Inflammatory macrophage treated with lipopolysaccharide for 1 hour (primary cell): Measurements from ENCODE around the gene ZNF469.

Experiments
- DNase-seq, 2 donors: peaks; one replicate each; pipeline ENCODE4 v3.0.0-alpha.2; 2020 to 2022

ZNF469 gene

DNA sequence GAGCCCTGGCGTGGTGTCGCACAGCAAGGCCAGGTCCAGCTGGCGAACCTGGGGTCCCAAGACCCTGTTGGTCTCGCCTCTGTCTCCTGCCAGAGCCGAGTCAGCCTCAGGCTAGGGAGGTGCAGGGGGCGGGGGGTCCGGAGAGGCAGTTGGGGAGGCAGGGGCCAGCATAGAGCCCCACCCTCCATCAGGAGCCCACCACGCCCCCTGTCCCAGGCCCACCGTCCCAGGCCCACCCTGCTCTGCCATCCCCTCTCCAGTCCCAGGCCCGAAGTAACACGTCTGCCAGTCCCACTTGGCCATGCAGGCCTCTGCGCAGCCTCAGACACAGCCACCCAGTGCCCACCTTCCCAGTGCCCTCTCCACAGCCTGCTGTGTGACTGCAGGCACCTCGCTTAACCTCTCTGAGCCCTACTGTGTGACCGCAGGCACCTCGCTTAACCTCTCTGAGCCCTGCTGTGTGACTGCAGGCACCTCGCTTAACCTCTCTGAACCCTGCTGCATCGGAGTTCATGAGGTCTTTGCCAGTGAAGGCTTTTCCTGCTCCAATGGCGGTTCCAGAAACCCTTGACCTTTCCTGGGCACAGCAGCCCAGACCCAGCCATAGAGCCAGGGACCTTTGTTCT, 29.3 kb downstream of the ZNF469 start:
- DNase-seq: no peak

DNA sequence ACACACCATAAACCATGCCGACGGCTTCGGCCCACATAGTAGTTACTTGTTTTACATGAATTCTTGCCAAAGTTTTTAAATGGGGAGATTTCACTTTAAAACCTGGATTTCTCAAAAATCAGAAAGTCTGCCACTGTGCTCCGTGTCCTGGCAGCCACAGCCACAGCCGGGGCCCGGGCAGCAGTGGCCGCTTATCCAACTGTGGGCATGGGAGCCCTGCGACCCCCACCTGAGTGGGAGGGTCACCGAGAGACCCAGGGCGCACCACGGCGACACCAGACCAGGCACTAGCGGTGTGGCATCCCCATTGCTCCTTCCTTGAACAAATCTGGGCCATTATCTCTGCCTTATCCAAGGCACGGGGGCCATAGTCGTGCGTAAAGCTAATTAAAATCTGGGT, 30.0 kb downstream of the ZNF469 start:
- no peak for DNase-seq

DNA sequence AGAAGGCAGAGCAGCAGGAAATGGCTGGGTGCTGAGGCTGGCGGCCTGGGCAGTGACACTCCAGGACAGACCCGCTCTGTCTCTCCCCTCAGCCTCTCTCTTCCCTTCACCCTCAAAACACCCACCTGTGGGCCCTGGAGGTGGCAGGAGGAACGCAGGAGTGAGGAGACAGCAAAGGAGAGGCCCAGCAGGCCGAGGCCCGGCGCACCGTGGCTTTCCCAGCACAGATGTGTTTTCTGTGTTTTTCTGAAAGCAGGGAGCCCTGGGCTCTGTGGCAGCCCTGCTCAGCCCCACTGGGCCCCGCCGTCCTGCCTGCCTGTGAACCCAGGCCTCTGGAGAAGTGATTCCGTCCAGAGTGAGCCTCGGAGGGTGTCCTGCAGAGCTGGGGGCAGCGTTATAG, 30.5 kb downstream of the ZNF469 start:
- DNase-seq: no peak

DNA sequence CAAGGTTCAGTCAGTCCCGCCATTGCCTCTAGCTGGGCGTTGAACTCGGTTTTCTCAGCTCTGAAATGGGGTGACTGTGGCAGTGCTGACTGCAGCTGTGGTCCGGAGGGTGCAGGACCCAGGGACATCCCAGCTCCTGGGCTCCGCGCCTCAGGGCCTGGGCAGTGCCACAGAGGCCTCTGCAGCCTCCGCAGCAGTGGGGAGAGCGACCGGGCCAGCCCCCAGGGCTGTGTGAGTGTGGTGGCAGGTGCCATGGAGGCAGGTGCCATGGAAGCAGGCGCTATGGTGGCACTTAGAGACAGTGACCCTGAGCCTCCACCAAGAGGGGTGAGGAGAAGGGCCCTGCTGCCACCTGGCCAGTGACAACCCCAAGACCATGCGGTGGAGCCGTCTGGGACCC, 30.9 kb downstream of the ZNF469 start:
- DNase-seq: no peak

DNA sequence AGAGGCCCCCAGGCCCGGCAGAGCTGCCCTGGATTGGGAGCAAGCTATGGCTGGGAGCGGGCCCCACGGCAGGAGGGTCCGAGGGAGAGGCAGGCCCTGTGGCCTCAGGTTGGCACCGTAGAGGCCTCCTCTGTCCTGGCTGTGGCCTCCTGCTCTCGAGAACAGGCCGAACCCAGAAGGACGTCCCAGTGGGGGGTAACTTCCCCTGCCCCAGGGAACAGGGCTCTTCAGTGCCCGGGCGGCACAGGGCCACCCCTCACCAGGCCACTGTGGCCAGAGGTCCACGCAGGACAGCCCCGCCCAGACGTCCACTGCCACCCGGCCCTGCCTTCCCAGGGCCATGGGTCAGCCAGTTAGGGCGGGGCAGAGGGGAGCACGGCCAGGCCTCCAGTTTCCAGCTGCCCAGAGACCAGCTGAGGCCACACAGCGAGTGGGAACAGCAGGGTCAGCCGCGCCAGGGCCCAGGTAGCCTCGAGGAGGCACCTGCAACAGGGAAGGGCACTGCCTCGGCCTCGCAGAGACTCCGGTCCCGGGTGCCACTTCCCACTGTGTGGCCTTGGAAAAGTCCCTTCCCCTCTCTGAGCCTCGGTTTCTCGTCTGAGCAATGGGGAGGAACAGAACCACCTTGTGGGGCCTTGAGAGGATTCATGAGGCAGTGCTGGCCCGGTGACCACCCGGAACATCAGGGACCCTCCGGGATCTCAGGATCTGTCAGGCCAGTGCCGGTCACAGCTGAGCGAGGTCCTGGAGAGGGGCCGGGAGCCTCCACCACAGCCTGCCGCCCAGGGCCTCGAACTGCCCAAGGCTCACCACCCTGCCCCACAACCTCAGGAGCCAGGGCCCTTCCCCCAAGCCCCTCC, 32.0 kb downstream of the ZNF469 start:
- no peak for DNase-seq

DNA sequence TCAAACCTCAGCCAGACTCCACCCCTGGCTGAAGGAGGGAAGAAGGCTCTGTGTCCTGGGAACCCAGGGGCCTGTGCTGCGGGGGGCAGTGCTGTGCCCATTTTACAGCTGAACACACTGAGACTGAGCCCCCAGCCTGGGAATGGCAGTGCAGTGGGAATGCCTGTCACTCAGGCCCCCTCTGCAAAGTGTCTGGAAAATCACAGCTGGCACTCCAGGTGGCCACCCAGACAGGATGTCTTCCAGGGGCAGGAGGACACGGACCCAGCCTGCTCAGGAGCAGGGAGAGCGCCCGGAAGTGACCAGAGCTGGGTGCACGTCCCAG, 32.6 kb downstream of the ZNF469 start:
- no peak for DNase-seq

DNA sequence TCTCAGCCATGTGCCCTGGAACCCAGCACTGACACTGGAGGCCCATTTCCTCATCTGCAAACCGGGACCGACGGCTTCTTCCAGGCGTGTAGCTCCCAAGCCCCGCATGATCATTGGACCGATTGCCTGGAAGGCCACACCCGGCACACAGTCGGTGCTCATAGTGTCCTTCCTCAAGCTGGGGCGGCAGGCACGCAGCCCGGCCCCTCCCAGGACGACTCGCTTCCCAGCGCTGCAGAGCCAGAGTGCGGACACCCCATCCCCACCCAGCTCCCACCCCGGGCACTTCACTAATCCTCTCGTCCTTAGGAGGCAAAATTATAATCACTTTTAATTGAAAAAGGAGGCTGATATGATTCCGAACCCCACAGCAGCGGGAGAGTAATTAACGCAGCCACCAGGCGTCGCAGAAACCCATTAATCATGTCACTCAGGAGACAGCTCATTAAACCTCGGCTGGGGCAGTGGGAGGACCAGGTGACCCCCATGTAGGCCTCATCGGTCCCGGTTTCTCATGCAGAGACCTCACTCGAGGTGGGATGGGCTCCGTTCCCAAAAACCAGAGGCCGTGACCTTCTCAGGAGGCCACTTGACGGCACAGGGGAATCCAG, 33.1 kb downstream of the ZNF469 start:
- DNase-seq: no peak

DNA sequence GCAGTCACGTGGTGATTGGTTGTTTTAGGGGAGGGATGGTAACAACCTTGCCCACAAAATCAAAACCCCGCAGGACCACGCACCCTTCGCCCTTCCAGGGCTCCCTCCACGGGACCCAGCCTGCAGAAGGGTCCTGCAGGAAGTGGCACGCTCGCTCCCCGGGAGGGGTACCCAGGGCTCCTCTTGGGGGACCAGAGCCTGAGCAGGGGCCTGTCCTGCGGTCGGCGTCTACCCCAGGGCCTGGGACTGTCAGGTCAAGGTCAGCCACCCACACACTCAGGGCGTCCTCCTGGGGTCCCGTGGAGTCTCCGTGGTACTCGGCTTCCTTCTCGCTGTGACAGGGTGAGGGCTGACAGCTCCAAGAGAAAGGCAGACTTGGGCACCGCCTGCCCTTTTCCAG, 33.9 kb downstream of the ZNF469 start:
- DNase-seq: no peak

DNA sequence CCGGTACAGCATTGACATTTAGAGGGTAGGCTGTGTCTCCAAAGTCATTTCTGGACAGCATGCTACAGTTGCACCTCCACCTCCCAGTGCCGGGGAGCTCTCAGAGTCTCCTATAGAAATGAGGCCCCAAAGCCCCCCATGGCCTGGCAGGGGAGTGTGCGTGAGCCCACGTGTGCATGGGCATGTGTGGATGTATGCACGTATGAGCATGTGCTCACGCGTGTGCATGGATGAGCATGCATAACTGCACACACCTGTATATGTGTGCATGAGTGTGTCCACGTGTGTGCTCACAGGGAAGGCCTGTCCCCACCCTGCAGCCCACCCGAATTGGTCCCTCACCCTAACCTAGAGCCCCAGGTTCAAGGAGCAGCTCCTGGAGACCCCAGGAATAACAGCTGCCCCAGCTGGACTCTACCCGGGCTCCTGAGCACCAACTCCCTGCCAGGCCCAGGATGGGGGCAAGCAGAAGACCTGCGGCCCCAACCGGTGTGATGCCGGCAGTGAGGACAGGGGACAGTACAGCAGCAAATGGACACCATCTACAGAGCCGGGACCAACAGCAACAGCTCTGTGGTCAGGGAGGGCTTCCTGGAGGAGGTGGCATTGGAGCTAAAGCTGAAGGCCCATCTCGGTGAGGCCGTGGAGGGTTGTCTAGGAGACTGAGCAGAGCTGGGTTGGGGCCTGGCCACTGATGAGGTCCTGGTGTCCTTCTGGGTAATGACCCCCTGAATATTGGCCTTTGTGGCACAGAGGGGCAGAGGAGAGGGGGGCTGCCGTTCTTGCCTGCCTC, 35.1 kb downstream of the ZNF469 start:
- DNase-seq: no peak

DNA sequence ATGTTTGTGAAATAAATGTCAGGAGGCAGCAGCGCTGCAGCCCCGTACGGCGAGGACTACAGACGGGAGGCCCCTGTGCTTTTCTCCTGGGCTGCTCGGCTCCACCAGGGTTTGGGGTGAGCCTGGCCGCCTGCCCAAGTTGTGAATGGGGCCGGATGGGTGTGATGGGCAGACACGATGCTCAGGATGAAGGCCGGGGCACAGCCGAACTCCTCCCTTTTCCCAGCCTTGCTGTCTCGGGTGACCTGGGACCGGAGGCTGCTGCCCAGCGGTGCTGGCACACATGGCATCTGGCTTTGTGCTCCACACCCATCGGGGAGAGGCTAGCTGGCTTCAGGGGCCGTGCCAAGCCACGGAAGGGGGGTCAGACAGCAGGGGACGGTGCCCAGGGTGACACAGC, 36.1 kb downstream of the ZNF469 start:
- DNase-seq: no peak

DNA sequence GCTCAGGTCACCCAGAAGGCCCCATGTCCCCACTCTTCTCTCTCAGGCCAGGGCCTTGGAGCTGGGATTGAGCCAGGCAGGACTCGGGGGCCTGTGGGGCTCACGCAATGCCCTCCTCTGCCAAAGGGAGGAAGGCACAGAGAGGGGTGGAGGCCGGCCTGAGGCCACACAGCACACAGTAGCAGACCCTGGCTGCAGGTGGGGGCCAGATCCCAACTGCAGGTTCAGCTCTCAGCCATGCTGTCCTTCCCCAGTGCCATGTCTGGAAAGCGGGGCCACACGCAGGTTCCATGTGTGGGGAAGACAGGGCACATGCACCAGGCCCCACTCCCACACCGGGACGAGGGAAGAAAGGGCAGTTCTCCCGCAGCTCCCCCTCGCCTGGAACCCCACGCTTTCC, 37.0 kb downstream of the ZNF469 start:
- no peak for DNase-seq

DNA sequence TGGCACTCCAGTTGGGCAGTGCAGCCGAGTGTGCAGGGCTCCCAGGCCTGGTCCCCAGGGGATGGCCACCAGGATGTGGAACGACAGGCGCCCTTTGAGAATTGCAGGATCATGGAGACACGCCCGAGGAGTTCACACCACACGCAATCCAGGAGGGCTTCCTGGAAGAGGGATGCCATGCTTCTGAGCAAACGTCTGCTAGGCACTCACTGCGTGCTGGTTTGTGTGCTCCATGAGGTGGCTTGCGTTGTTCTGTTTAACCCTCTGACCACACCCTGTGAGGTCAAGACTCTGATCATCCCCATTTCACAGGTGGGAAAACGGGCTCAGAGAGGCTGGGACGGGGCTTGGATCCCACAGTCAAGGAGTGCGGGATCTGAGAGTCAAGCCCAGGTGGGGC, 37.7 kb downstream of the ZNF469 start:
- no peak for DNase-seq

DNA sequence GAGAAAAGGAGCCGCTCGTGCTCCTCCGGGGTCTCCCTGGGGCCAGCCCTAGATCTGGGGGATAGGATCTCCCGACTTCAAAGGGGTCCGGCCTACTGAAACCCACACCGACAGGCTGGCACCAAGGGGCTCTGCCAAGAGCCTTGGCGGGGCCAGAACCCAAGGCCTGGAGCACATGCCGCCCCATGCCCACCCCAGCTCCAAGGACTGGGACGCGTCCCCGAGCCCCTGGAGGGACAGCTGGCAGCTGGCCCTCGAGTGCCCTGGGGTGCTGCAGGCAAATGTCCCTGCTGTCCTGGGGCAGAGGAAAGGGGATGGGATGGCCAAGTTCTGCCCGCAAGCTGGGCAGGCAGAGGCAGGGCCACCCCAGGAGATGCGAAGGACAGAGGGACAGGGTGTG, 38.5 kb downstream of the ZNF469 start:
- DNase-seq: no peak

DNA sequence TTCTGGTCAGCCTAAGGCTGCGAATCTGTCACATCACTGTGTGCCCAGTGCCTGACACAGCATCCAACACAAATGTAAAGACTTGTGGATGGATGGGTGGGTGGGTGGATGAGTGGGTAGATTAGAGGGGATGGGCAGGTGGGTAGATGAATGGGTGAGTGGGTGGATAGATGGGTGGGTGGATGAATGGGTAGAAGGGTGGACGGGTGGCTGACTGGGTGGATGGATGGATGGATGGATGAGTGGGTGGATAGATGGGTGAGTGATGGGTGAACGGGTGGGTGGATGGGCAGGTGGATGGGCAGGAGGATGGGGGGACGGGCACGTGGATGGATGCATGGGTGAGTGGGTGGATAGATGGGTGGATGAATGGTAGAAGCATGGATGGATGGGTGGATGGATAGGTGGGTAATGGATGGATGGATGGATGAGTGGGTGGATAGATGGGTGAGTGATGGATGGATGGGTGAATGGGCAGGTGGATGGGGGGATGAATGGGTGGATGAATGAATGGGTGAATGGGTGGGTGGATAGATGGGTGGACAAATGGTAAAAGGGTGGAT, 39.2 kb downstream of the ZNF469 start:
- DNase-seq: no peak

DNA sequence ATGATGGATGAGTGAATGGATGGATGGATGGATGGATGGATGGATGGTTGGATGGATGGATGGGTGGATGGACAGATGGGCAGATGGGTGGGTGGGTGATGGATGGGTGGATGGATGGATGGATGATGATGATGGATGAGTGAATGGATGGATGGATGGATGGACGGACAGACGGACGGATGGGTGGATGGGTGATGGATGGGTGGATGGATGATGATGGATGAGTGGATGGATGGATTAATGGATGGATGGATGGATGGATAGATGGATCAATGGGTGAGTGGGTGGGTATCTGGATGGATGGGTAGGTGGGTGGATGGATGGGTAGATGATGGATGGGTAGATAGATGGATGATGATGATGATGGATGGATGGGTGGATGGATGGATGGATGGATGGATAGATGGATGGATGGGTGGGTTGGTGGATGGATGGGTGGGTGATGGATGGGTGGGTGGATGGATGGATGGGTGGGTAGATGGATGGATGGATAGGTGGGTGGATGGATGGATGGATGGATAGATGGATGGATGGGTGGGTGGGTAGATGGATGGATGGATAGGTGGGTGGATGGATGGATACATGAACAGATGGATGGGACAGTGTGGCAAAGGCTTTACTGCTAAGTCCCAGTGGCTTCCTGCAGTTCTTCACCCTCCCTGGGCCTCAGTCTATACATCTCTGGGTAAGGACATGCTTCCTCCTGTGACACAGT, 40.1 kb downstream of the ZNF469 start:
- no peak for DNase-seq

DNA sequence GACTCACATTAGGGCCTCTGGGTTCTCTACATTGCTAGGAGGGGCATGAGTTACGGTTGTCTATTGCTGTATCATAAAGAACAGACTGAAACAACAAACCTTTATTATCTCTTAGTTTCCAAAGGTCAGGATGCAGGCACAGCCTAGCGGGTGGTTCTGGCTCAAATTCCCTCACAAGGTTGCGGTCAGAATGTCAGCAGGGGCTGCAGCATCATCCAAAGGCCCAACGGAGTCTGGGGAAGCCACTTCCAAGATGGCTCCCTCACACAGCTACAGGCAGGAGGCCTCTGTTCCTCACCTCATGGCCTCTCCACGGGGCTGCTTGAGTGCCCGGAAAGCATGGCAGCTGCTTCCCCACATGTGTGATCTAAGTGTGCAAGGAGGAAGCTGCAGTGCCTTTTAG, 40.7 kb downstream of the ZNF469 start:
- no peak for DNase-seq

DNA sequence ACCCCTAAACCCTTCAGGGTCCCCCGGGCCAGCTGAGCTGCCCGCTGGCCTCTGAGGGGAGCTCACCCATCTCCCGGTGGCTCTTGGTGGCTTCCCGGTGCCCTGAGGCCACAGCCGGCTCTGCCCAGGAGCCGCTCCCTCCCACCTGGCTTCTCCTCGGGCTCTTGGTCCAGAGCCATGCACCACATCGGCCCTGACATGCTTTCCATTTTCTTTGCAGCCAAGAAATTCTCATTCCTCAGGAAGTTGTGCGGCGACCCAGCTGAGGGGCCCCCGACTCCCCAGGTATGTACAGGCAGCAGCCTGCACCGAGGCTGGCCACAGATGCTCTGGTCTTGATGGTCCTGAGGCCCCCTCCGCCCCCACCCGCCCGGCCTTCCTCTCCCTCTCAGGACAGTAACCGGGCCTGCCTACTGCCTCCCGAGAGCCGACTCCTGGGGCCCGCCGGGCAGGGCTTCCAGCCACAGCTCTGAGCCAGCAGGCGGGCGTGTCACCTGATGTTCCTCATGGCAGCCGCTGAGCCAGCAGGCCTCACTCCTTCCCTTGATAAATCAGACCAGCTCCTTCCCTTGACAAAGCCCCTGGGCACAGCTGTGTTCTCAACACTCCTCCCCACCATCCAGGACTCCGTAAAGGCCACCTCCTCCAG, 42.0 kb downstream of the ZNF469 start:
- DNase-seq: no peak

DNA sequence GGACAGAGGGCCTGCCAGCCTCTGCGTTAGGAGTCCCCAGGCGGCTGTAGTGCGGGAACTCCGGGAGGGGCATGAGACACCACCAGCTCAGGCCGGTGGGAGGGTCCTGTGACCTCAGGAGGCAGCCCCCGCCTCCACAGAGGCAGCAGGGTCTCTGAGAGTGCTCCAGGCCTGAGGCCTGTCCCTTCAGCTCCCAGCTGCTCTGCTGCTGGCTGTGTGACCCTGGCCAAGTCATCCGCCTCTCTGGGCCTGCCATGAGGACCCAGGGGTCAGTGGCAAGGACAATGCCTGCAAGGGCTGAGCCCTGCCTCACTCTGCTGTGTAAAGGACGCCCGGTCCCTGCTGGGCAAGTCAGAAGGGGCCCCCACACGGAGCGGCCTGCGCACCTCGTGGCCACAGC, 43.3 kb downstream of the ZNF469 start:
- DNase-seq: no peak

DNA sequence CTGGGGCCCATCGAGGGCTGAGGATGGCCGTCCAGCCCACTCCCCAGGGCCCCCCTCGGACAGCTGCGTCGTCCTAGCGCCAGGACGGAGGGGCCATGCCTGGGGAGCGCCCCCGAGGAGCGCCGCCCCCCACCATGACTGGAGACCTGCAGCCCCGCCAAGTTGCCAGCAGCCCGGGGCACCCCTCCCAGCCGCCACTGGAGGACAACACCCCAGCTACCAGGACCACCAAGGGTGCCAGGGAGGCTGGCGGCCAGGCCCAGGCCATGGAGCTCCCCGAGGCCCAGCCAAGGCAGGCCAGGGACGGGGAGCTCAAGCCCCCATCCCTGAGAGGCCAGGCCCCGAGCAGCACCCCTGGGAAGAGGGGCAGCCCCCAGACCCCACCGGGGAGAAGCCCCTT, 44.6 kb downstream of the ZNF469 start:
- DNase-seq: no peak

DNA sequence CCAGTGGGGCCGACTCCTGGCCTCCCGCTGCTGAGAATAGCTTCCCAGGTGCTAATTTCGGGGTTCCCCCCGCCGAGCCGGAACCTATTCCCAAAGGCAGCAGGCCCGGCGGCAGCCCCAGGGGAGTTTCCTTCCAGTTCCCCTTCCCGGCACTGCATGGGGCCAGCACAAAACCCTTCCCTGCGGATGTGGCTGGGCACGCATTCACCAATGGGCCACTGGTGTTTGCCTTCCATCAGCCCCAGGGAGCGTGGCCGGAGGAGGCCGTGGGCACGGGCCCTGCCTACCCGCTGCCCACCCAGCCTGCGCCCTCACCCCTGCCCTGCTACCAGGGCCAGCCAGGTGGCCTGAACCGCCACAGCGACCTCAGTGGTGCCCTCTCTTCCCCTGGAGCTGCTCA, 45.4 kb downstream of the ZNF469 start:
- DNase-seq: no peak

DNA sequence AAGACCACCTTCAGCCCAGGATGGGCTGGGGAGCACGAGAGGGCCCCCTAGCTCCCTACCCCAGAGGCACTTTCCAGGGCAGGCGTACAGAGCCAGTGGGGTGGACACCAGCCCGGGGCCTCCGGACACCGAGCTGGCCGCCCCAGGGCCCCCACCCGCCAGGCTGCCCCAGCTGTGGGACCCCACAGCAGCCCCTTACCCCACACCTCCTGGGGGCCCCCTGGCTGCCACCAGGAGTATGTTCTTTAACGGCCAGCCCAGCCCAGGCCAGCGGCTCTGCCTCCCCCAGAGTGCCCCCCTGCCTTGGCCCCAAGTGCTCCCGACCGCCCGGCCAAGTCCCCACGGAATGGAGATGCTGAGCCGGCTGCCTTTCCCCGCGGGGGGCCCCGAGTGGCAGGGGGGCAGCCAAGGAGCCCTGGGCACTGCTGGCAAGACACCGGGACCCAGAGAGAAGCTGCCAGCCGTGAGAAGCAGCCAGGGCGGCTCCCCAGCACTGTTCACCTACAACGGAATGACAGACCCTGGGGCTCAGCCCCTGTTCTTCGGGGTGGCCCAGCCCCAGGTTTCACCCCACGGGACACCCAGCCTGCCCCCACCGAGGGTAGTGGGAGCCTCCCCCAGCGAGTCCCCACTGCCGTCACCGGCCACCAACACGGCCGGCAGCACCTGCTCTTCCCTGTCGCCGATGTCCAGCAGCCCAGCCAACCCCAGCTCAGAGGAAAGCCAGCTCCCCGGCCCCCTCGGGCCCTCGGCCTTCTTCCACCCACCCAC, 46.0 kb downstream of the ZNF469 start:
- DNase-seq: no peak
